ENCODE measurements around the gene GPR176.

- TF ChIP-seq CREB1 (IDR thresholded peaks at IDR 0.05; ENCODE audit: low read depth): no peak
- TF ChIP-seq EGR1 (IDR thresholded peaks at IDR 0.05): no peak
- TF ChIP-seq EP300 (IDR thresholded peaks at IDR 0.05; ENCODE audit: borderline replicate concordance): no peak
- TF ChIP-seq MAX (IDR thresholded peaks at IDR 0.05): no peak
- TF ChIP-seq, protein P1, sequence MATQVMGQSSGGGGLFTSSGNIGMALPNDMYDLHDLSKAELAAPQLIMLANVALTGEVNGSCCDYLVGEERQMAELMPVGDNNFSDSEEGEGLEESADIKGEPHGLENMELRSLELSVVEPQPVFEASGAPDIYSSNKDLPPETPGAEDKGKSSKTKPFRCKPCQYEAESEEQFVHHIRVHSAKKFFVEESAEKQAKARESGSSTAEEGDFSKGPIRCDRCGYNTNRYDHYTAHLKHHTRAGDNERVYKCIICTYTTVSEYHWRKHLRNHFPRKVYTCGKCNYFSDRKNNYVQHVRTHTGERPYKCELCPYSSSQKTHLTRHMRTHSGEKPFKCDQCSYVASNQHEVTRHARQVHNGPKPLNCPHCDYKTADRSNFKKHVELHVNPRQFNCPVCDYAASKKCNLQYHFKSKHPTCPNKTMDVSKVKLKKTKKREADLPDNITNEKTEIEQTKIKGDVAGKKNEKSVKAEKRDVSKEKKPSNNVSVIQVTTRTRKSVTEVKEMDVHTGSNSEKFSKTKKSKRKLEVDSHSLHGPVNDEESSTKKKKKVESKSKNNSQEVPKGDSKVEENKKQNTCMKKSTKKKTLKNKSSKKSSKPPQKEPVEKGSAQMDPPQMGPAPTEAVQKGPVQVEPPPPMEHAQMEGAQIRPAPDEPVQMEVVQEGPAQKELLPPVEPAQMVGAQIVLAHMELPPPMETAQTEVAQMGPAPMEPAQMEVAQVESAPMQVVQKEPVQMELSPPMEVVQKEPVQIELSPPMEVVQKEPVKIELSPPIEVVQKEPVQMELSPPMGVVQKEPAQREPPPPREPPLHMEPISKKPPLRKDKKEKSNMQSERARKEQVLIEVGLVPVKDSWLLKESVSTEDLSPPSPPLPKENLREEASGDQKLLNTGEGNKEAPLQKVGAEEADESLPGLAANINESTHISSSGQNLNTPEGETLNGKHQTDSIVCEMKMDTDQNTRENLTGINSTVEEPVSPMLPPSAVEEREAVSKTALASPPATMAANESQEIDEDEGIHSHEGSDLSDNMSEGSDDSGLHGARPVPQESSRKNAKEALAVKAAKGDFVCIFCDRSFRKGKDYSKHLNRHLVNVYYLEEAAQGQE (IDR thresholded peaks at IDR 0.05; ENCODE audit: low read depth): no peak
- TF ChIP-seq TCF12 (IDR thresholded peaks at IDR 0.05; ENCODE audit: low read depth): no peak
- TF ChIP-seq TEAD4 (IDR thresholded peaks at IDR 0.05): no peak
- TF ChIP-seq RAD21 (IDR thresholded peaks at IDR 0.05; ENCODE audit: low read depth): no peak
- no peak for TF ChIP-seq NFIC (IDR thresholded peaks at IDR 0.05)
- TF ChIP-seq FOXM1 (IDR thresholded peaks at IDR 0.05; ENCODE audit: borderline replicate concordance, low read depth): no peak
- no peak for TF ChIP-seq CEBPB (IDR thresholded peaks at IDR 0.05)
- TF ChIP-seq YY1 (IDR thresholded peaks at IDR 0.05; ENCODE audit: low read depth): no peak
Observed at GRCh38 chr15:39922462-39923092, 2.5 kb upstream of the GPR176 start.

Measured in Ishikawa (cell line).